AG09309 (cell line): ENCODE data around the gene HOXB7.

Experiments used
- DNase-seq: peaks from one replicate; pipeline ENCODE4 v3.0.0-alpha.2; 2010; ENCODE audit warnings: low read depth
- H3K4me3 ChIP-seq: 2 replicates; pipeline ENCODE4 v1.5.1; 2011; ENCODE audit warnings: mild to moderate bottlenecking, low read depth, low read length, moderate library complexity; ENCODE audit not compliant: control insufficient read depth
- TF ChIP-seq, protein P1 (sequence below): IDR thresholded peaks from 2 replicates; pipeline ENCODE4 v1.5.1; 2011; ENCODE audit warnings: mild to moderate bottlenecking, low read depth, low read length, inconsistent platforms; ENCODE audit not compliant: insufficient read depth, control insufficient read depth; ENCODE audit errors: missing control alignments

The HOXB7 gene

DNA sequence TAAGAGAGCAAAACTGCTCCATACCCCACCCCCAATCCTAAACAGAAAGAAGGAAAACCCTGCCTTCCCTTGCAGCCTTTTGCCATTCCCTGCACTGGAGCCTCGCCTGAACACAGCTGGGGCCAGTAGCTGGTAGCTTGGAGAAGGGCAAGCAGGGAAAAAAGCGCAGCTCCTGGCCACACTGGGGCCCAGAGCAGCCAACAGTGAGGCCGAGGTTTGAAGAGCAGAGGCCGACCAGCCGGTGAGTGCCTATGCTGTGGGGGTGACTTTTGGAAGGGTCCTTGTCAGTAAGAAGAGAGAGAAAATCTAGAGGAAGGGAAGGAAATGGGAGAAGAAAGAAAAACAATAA, 18.6 kb upstream of the HOXB7 start:
- DNase-seq, result no peak
- TF ChIP-seq, protein P1, sequence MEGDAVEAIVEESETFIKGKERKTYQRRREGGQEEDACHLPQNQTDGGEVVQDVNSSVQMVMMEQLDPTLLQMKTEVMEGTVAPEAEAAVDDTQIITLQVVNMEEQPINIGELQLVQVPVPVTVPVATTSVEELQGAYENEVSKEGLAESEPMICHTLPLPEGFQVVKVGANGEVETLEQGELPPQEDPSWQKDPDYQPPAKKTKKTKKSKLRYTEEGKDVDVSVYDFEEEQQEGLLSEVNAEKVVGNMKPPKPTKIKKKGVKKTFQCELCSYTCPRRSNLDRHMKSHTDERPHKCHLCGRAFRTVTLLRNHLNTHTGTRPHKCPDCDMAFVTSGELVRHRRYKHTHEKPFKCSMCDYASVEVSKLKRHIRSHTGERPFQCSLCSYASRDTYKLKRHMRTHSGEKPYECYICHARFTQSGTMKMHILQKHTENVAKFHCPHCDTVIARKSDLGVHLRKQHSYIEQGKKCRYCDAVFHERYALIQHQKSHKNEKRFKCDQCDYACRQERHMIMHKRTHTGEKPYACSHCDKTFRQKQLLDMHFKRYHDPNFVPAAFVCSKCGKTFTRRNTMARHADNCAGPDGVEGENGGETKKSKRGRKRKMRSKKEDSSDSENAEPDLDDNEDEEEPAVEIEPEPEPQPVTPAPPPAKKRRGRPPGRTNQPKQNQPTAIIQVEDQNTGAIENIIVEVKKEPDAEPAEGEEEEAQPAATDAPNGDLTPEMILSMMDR, result no peak
- no peak overlapping the region for H3K4me3 ChIP-seq

DNA sequence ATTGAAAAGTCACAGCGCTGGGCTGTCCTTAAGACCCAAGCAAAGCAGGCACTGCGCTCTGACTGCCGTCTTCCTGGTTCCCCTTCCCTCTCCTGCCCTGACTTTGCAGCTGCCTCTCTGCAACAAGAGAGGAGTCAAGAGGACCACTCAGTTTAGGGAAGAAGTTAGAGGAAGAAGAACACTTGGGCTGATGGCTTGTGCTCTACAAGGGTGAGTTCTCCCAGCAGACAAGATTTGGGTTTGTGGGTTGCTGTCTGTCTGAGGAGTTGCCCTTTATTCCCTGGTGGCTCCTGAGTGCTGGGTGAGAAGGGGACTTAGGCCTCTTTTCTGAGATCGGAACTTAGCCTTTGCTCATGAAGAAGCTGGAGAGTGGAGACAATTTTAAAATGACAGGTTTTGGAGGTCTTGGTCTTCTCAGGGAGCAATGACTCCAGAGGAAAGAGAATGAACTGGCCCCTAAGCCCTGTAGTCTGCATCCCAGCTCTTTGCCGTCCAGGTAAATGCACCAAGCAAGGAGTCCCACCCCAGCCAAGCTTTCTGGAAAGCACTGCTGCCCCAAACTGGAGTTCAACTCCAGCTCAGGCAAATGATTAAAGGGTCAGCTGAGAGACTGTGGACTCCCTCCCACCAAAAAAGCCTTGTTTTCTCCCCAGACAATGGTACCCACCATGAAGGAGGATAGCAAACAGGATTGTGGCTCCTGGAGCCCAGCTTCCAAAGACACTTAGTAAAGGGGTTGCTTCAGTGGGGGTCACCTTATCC, 18.0 kb upstream of the HOXB7 start:
- no peak overlapping the region for H3K4me3 ChIP-seq
- TF ChIP-seq, protein P1, result no peak
- DNase-seq, result no peak

DNA sequence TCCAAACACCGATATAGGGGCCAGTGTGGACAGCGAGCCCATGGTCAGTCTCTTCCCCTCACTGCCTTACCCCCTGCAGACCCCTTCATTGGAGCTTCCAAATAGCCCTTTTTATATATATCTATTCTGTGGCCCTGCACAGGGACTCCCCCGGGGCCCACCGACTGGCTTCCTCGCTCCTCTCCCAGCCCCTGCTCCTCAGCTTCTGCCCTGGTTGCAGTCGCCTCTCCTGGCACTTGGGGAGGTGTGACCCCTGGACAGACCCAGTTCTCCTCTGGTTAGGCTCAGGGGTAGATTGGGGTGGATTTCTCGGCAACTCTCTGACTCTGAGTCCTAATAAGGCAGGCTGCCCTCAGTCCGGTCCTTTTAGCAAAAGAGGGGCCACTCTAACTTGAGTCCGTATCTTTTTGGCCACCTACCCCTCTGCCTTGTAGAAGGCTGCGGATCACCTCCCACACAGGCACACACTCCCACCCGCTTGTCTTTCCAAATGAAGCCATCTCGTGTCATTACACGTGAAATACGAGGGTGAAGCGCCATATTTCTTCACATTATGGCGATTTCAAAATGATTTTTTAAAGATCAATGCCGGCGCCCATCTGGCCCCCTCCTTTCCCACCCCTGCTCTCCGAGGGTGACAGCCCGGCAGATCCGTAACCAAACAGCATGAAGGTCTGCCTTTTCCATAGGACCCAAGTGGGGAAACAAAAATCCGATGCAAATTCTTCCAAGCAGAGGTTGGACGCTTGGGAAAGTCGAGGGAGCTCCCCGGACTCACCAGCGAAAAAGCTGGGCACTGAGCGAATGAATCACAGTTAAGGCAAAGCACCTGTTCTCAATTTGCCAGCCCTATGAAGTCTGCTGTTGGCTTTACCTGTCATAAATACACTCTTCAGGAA, 17.1 kb upstream of the HOXB7 start:
- TF ChIP-seq, protein P1, result no peak
- DNase-seq, result no peak
- H3K4me3 ChIP-seq, result no peak overlapping the region

DNA sequence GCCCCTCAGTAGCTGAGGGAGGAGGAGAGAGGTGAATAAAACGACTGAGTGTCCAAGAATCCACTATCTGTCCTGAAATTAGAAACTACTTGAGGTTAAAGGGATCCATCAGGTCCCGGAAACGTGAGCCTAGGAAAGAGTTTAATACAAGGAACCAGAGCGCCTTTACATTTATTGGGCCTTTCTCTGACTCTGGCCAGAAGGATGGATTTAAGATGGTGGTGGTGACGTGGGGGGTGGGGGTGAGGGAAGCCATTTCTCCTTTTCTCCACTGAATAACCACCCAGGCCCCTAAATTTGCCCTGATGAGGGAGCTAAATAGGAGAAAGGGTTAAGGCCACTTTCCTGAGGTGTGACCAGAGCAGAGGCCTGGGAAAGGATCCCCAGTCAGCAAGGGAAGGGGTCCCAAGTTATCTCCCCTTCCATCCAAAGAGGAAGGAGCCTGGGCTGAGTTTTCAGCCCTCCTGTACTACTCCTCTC, 16.3 kb upstream of the HOXB7 start:
- TF ChIP-seq, protein P1, result no peak
- no peak overlapping the region for H3K4me3 ChIP-seq
- no peak for DNase-seq

DNA sequence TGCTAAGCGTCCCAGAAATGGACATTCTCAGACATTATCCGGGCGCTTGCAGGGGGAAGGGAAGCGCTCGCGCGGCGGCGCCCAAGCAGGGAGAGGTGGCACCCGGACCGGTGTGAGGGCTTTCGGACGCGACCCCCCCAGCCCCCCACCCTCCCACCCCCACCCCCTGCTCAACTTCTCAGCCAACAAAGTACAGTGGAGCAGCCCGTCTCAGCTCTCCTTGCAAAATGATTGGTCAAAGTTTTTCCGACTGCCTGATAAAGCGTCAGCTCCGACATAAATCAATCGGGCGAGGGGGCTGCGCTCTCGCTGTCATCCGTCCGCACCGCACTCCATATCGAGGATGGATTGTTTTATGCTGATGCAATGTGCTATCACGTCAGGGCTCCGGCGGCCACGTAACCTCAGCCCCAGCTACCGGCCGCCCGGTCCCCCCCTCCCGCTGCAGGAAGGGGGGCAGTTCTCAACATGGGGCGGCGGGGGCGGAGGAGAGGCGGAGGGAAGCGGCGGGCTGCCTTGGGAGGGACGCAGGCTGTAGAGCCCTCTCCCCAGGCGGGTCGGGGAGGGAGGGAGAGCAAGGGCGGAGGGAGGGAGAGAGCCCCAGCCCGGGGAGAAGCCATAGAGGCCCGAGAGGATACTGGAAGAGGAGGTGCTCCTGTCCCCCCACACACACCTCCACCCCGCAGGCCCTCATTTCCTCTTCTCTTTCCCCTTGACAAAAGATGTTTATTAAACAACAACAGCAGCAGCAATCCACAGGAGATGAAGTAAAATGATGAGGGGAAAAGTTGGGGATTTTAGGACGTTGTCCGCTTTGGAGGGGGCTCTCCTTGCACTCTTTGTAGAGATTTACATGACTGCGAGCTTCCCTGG, 15.7 kb upstream of the HOXB7 start, which contains the start of gene HOXB9:
Gene HOXB9, minus strand, starts transcription at position 114 of the 873 bp plus-strand sequence. Its CDS starts 89 bp downstream, at position 25.
- DNase-seq, result no peak
- peak within 1 kb of the TSS; percentile 16 for H3K4me3 ChIP-seq

More for the DNA sequence above, 15.7 kb upstream of the HOXB7 start, which contains the start of gene HOXB9:
- TF ChIP-seq, protein P1, result no peak
